ENCODE measurements around the gene OR4E2. TPM values are rescaled to one million over a fixed set of nuclear protein-coding genes. Genes with fewer than 3 reads are reported as not detected.

The OR4E2 gene
- total RNA-seq, 1 experiment from 2014 or later, result not detected

DNA sequence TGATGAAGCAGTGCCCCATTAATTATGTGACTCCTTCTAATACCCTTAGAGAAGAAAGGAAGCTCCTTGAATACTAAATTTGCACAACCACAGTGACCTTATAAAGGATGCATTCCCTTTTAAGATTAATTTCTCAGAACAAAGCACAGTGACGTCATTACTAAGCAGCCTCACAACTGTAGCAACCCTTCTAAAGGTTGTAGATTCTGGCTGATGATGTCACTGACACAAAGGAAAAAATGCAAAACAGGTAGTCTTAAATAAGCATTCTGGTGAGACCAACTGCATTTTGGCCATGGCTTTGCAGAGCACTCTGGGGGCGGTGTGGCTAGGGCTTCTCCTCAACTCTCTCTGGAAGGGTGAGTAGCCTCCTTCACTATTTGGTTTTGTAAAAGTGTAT, 58.4 kb downstream of the OR4E2 start:
- DNase-seq, result no peak
- H3K27me3 ChIP-seq (ENCODE audit: control insufficient read depth, insufficient read depth, low read length), result no peaks in the 10 kb centered on the region
- H3K36me3 ChIP-seq (replicated peaks; ENCODE audit: control insufficient read depth, insufficient read depth, low read length), result no peaks in the 10 kb centered on the region
- no peak overlapping the region for H3K4me3 ChIP-seq (ENCODE audit: insufficient read depth, low read depth, low read length)

DNA sequence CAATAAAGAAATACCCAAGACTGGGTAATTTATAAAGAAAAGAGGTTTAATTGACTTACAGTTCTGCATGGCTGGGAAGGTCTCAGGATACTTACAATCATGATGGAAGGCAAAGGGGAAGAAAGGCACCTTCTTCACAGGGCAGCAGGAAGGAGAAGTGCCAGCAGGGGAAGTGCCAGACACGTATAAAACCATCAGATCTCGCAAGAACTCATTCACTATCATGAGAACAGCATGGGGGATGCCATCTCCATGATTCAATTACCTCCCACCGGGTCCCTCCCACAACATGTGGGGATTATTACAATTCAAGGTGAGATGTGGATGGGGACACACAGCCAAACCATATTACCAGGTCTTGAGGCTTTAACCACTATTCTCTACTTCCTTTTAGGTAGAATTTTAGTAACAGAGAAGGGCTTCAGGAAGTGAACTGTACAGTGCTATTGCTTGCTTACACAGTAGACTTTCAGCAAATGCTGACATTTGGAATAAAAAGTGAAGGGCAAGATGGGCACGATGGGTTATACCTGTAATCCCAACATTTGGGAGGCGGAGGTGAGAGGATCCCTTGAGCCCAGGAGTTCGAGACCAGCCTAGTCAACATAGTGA, 60.8 kb downstream of the OR4E2 start:
- Histone ChIP-seq H3K36me3 (replicated peaks; ENCODE audit: control insufficient read depth, insufficient read depth, low read length) (no peaks in the 10 kb centered on the region), H3K27me3 (ENCODE audit: control insufficient read depth, insufficient read depth, low read length) (peaks cover 2% of the 10 kb centered on the region; the same call in 1 of the 2 replicates), H3K4me3 (ENCODE audit: insufficient read depth, low read depth, low read length) (no peak overlapping the region)
- no peak for DNase-seq

Other genes starting within 250 kb of the OR4E2 start
- 64.1 and 73.8 TPM in 2 replicates for gene CHD8, start 197.7 kb upstream of the OR4E2 start, total RNA-seq (2014; rRNA removed; shearing (Covaris generic))
- 21.5 and 26.8 TPM in 2 replicates for gene RAB2B, start 176.9 kb upstream of the OR4E2 start, total RNA-seq (2014; rRNA removed; shearing (Covaris generic))
- gene TOX4, start 176.6 kb upstream of the OR4E2 start, total RNA-seq (2014; rRNA removed; shearing (Covaris generic)), result 23.5 and 30.5 TPM in 2 replicates
- 109 and 111 TPM in 2 replicates for gene METTL3, start 142.5 kb upstream of the OR4E2 start, total RNA-seq (2014; rRNA removed; shearing (Covaris generic))
- gene SALL2, start 127.5 kb upstream of the OR4E2 start, total RNA-seq (2014; rRNA removed; shearing (Covaris generic)), result 123 and 170 TPM in 2 replicates
- gene OR10G3, start 73.8 kb upstream of the OR4E2 start, total RNA-seq (2014; rRNA removed; shearing (Covaris generic)), result not detected in 2 replicates
- gene OR10G2, start 18.9 kb upstream of the OR4E2 start, total RNA-seq (2014; rRNA removed; shearing (Covaris generic)), result not detected in 2 replicates
- gene OR4E1, start 20.0 kb downstream of the OR4E2 start, total RNA-seq (2014; rRNA removed; shearing (Covaris generic)), result not detected in 2 replicates